ENCODE results near the gene PADI2.

DNA sequence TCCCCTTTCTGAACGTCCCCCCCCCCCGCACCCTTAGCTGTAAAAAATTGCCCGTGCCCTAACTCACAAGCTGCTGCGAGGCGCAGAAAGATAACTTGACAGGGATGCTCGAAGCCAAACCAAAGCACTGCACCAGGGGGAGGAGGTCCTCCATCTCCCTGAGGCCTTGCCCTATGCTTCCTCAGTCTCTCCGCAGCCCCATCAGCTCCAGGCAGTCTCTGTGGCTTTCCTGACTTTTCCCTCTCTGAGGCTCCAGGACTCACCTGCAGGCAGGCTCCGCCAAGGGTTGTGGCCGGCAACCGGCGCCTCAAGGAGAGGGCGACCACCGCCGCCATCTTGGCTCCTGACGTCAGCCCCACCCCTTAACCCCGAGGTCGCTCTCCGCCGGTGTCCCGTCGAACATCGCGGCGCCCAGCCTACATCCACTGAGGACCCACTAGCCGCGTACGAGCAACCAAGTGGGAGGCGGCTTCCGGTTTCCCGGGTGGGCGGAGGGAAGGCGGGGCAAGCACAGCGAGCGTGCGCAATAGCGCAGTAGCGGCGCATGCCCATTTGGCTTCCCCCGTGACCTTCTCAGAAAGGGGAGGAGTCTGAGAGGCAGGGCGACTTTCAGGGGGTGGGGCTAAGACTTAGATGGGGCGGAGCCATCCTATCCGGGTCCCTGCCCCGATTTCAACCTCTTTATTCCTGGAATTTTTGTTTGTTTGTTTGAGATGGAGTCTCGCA lies 65.4 kb downstream of the PADI2 start, which contains the start of gene SDHB:
- TF ChIP-seq, protein P1, sequence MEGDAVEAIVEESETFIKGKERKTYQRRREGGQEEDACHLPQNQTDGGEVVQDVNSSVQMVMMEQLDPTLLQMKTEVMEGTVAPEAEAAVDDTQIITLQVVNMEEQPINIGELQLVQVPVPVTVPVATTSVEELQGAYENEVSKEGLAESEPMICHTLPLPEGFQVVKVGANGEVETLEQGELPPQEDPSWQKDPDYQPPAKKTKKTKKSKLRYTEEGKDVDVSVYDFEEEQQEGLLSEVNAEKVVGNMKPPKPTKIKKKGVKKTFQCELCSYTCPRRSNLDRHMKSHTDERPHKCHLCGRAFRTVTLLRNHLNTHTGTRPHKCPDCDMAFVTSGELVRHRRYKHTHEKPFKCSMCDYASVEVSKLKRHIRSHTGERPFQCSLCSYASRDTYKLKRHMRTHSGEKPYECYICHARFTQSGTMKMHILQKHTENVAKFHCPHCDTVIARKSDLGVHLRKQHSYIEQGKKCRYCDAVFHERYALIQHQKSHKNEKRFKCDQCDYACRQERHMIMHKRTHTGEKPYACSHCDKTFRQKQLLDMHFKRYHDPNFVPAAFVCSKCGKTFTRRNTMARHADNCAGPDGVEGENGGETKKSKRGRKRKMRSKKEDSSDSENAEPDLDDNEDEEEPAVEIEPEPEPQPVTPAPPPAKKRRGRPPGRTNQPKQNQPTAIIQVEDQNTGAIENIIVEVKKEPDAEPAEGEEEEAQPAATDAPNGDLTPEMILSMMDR (IDR thresholded peaks at IDR 0.05) = no peak
- peak in 1 of 2 donors; percentile 43 for TF ChIP-seq POLR2A (IDR thresholded peaks at IDR 0.05)
